GM10847 (cell line): ENCODE results near the gene SLC16A14.

Experiments
- POLR2A ChIP-seq: IDR thresholded peaks from 2 replicates; pipeline ENCODE4 v1.6.1; 2011; ENCODE audit not compliant: insufficient read length; ENCODE audit errors: extremely low read depth

Gene SLC16A14, protein sequence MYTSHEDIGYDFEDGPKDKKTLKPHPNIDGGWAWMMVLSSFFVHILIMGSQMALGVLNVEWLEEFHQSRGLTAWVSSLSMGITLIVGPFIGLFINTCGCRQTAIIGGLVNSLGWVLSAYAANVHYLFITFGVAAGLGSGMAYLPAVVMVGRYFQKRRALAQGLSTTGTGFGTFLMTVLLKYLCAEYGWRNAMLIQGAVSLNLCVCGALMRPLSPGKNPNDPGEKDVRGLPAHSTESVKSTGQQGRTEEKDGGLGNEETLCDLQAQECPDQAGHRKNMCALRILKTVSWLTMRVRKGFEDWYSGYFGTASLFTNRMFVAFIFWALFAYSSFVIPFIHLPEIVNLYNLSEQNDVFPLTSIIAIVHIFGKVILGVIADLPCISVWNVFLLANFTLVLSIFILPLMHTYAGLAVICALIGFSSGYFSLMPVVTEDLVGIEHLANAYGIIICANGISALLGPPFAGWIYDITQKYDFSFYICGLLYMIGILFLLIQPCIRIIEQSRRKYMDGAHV

DNA sequence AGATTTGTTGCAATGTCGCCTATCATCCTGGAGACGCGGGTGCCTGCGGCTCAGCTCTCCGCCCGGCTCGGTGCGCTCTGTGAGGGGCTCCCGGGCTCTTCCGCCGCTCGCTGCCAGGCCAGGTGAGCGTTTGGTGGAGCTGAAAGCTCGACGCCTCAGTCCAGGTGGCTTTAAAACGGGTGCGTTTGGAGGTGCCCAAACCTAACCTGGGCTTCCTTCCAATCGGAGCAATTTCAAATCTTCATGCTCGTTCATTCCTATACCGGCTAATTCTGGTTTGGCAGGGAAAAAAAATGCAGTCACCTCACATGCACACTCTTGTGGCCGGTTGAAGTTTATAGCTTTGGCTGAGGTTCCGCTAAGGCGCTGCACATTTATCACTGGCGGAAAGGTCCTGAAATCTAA is at the start of gene SLC16A14:
SLC16A14 (minus strand) TSS at position 274 of the 405 bp plus-strand sequence. CDS start 9,572 bp downstream, outside the sequence.
- TF ChIP-seq POLR2A: no peak

DNA sequence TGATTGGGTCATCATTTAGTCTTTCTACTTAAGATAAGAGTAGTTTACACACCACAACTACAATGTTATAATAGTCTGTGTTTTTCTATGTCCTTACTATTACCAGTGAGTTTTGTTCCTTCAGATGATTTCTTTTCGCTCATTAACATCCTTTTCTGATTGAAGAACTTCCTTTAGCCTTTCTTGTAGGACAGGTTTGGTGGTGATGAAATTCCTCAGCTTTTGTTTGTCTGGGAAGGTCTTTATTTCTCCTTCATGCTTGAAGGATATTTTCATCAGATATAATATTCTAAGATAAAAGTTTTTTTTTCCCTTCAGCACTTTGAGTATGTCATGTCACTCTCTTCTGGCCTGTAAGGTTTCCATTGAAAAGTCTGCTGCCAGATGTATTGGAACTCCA is 38.0 kb upstream of the SLC16A14 start:
- no peak for TF ChIP-seq POLR2A

DNA sequence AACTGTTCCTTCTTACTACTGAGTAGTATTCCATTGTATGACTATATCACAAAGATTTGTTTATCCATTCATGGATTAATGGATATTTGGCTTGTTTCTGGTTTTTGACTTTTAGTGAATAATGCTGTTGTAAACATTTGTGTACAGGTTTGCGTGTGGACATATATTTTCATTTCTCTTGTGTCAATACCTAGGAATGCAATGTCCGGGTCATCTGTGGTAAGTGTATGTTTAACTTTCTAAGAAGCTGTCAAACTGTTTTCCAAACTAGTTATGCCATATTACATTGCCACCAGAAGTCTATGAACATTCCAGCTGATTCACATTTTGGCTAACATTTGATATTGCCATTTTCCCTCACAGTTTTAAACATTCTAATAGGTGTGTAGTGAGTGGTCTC is 29.1 kb upstream of the SLC16A14 start:
- no peak for TF ChIP-seq POLR2A

DNA sequence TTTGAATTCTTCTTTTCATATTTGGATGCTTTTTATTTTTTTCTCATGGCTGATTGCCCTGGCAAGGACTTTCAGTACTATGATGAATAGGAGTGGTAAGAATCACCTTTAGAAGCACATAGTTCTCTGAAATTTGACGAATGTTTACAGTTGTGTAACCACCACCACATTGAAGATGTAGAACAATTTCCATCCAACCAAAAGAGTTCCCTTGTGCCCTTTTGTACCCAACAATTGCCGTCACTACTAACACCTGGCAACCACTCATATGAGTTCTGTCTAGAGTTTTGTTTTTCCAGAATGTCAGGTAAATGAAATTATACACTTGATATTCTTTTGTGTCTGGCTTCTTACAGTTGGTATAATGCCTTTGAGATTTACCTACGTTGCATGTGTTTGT is 28.7 kb upstream of the SLC16A14 start:
- TF ChIP-seq POLR2A: no peak

DNA sequence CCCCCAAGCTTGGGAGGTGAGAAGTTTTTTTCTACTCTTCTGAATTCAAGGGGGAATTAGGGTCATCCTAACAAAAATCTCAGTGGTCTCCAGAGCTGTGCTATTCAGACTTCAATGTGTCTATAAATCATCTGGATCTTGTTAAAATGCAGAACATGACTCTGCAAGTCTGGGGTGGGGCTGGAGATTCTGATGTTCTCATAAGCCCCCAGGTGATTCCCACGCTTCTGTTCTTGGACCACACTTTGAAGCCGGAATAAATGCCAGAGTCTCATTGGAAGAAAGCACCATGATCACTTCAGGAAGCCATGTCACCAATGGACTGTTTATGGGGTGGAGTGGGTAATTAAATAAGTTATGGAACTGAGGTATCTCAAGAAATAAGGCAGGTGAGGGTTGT is 22.2 kb upstream of the SLC16A14 start:
- TF ChIP-seq POLR2A: no peak

DNA sequence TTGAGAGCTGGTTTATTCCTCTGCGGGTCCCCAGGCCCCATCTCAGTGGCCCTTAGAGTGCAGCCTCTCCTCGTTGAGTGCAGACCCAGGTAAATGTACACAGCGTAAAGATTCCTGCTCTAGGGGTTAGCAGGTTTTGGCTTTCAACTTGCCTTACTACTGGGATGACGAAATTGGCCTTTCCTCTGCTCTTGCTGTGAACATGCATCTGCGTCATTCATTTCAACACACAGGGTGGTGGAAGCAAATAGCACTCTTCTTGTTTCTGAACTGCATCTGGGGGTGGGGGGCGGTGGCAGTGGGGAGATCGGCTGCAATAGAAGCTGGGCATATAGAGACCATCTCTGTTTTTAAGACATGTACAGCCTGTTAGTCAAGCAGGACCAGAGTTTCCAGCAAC is 16.5 kb upstream of the SLC16A14 start:
- no peak for TF ChIP-seq POLR2A

DNA sequence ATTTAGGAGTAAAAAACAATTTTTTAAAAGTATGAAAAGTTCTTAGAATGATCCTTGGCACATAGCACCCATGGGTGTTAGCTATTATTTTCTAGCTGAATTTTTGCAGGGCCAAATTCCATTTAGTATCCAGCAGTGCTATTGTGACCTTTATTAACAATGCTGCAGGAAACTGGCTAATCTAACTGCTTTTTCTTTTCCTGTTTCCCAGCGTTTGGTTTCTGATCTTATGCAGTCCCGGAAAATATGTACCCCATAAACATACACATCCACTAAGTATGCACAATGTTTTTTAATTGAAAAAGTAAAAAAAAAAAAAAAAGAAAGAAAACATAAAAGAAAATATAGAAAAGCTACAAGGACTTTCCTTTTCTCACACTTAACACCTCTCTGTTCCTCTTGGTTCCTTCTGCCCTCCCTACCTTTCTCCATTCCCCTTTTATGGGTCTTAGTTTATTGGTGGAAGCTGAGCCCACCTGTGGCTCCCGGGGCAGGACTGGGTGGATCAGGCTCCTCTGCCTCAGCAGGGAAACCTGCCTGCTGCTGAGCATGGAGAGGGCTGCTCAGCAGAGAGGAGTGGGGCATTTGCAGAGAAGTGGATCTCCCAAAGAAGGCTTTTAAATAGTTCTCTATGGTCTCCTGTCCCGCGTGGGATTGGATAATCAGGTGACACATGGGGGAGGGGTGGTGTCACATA is 9.3 kb upstream of the SLC16A14 start:
- no peak for TF ChIP-seq POLR2A

DNA sequence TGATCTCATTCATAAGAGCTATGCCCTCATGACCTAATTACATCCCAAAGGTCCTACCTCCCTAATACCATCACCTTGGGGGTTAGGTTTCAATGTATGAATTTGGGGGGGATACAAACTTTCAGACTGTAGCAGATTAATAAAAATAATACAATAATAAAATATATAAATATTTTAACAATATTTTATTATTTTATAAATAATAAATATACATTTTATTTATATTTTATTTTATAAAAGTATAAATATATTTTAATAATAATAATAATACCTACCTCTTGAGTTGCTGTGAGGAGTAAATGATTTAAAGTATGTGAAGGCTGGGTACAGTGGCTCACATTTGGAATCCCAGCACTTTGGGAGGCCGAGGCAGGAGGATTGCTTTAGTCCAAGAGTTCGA is 8.1 kb upstream of the SLC16A14 start:
- TF ChIP-seq POLR2A: no peak

DNA sequence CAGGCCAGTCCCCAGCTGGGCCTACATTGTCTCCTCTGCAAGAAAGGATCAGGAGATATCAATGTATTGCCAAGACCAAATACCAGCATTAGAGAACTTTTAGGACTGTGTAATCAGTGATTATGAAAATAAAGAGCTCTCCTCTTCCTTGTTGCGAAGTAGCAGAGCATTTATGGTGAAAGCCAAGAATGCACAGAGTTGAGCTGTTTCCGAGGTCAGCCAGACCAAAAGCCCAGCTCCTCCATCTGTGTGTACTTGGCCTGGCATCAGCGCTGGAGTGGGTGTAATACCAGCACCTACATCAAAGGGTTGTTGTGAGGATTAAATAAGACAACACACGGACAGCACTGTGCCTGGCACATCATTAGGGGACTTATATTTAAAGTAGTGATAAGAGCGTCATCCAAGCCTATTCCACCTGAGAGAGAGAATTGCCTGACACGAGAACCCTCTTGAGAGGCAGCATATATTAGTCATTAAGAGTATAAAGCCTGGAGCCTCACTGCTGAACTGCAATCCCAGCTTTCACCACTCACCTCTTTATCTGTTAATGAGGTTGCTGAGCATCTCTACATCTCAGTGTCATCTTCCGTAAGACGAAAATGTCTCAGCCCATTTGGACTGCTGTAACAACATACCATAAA is 7.4 kb upstream of the SLC16A14 start:
- no peak for TF ChIP-seq POLR2A

DNA sequence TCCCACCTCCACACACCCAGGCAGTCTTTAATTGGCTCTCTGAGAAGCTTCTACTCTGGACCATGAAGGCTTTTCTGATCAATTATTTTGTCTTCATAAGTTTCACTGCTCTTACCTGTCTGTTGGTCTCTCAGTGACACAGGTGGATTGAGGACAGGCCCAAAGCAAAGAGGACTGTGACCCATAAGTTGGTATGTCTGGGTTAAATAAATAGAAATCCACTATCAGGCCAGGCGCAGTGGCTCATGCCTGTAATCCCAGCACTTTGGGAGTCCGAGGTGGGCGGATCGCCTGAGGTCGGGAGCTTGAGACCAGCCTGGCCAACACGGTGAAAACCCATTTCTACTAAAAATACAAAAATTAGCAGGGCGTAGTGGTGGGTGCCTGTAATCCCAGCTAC is 2.7 kb upstream of the SLC16A14 start:
- TF ChIP-seq POLR2A: no peak

DNA sequence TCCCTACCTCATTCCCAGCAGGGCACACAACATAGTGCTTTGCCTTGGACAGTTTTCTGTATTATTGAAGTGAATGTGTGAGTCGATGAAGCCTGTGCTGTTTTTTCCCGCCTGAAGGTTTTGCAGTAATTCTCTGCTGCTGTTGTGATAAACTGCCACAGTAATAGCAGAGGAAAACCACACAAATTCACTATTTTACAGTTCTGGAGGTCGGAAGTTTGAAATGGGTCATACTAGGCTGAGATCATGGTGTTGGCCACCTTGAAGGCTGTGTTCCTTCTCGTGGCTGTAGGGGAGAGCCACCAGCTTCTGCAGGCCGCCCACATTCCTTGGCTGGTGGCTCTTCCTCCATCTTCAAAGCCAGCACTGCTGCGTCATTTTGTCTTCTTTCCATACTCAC is 678 bp upstream of the SLC16A14 start:
- TF ChIP-seq POLR2A: no peak

DNA sequence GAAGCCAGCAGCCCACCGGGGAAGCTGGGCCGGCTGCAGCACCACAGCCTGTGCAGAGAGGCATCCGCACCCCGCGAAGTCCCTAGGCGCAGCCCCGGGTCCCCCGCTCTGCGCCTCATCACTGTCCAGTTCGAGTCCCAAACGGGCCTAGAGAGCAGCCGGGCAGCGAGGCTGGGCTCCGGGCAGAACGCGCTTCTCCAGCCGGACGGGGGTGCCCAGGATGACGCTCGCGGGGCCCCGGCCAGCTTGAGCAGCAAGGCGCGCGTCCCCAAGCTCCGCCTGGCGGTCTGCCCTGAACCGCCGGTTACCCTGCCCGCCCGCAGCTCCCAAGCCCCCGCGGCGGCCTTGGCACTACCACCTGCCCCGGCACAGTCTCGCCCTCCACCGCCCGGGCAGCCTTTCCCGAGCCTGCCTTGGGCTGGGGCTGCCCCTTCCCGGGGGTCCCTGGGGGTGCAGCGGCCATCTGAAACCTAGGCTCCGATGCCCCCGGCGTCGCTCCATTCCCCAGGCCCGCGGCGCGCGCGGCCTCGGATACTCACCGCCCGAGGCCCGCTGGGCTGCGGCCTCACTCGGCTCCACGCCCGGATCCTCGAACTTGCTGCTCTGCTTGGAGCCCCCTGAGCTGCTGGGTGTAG is 591 bp downstream of the SLC16A14 start:
- no peak for TF ChIP-seq POLR2A

DNA sequence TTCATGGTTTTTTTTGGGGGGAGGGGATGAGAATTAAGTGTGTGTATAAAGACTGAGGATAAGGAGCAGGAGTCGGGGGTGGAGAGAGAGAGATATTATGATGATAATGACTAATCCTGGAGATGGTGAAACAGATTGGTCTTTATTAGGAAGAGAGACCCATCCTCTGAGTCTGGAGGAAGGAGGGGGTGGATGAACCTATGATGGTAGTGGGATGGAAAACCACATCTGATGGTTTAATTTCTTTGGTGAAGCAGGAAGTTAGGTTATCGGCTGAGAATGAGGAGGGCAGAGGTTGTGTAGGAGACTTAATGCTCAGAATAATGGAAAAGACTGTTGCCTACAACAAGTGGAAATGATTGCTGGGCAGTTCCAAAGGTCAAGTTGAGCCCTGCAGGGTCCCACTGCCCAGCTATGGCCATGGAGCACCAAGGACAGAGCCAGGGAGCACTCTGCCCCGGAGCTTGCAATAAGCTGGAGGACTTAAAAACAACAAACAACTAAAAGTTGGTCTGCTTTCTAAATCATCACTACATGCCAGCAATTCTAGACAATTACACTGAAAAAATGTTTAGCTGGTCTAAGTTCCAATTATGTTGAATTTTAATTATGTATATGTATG is 7.9 kb downstream of the SLC16A14 start:
- TF ChIP-seq POLR2A: no peak

DNA sequence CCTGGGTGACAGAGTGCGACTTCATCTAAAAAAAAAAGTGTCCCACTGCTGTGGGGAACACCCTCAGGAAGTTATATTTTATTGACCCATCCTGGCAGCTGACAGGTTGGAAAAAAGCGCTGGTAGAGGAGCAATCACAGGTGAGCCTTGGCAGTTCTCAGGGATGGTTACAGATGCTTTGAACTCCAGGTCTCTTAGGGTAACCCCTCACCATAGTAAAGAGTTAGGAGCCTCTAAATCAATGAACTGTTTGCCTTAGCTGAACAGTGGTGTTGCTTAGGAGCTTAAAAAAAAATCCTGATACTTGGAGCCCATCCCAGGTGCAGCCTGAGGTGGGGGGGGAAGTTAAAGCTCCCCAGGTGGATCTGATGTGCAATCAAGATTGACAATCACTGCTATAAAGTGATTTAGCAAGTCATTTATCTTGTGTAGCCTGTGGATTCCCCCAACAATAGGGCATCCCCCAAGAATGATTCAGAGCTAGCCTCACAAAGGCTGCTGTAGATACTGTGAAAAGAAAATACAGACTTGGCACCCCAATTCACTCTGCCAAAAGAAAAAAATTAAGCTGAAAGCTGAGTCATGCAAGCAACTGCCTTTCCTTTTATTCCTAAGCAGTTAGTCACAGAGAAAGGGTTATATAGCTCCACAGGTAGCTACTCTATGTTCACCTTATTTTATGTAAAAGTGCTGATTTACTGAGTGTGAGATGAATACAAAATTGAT is 14.8 kb downstream of the SLC16A14 start:
- TF ChIP-seq POLR2A: no peak
